SK-N-MC (cell line): Measurements from ENCODE around the gene GRIA1.

Experiments used
- EZH2 ChIP-seq: fragments of 200-600 bp; sonication (generic); IDR thresholded peaks from one replicate; pipeline ENCODE4 v1.6.1; 2017; ENCODE audit warnings: antibody characterized with exemption
- FOXP2 ChIP-seq: optimal IDR thresholded peaks from 2 replicates; pipeline ENCODE3; 2011; ENCODE audit warnings: mild to moderate bottlenecking, moderate library complexity; ENCODE audit not compliant: insufficient read depth; ENCODE audit errors: extremely low read length, control extremely low read depth
- POLR2AphosphoS5 ChIP-seq: IDR thresholded peaks from 2 replicates; pipeline ENCODE4 v1.6.1; 2012; ENCODE audit warnings: mild to moderate bottlenecking, low read depth, low read length, borderline replicate concordance

GRCh38 chr5:153572411-153573145 is 82.1 kb downstream of the GRIA1 start:
- no peak for TF ChIP-seq EZH2
- no peak for TF ChIP-seq POLR2AphosphoS5
- no peak for TF ChIP-seq FOXP2
